T-helper 1 cell treated with Interleukin-12 subunit alpha and Interleukin-12 subunit beta and Interleukin-4 antibody, amounts not matched to agents 30 ng/mL and 1 ng/mL, for 36 hours (primary cell): Measurements from ENCODE around the gene GPR137. TPM values are rescaled to one million over a fixed set of nuclear protein-coding genes. Genes with fewer than 3 reads are reported as not detected.

Experiments used
- intact Hi-C: fragments of 100-400 bp; cut with micrococcal nuclease; formaldehyde crosslinking; loops from one replicate; pipeline ENCODE4 v1.15.1; 2024
- total RNA-seq: library from RNA; stranded (reverse); gene quantifications from 2 replicates; pipeline ENCODE4 v1.2.3, GENCODE V29; 2022

The GPR137 gene
- total RNA-seq, 1 donor from 2014 or later = 49.4 TPM

DNA sequence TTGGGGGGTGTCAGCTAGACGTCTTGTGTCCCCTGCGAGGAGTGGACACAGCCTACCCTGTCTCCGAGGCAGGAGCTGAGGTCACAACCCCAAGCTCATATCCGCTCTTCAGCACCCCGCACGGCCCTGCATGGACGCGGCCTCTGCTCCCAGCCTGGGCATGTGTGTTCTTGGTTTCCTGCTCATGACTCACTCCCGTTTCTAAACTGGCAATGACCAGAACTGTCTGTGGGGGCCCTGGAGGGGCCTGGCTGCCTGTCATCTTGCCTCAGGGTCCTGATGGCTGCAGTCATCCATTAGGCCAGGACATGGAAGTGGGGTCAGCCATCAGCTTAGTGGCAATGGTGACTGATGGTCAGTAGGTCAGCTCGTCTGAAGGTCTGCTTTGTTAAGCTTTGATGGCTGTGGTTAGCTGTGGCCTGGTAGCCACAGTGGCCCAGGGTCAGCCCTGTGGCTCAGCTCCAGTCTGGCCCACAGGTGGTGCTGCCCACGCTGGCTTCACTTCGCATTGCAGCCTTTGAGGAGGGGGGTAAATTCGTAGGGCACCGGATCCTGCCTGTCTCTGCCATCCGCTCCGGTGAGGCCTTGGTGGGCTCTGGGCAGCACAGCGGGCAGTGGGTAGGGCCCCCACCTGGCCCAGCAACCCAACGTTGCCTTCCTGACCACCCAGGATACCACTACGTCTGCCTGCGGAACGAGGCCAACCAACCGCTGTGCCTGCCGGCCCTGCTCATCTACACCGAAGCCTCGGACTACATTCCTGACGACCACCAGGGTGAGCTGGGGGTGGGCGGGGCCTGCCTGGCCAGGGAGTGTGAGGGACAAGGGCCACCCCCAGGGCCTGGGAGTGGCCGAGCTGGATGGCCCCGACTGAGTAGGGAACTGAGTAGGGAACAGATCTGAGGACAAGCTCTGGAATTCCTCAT lies 22.4 kb upstream of the GPR137 start:
- intact Hi-C loops = no loop called here

DNA sequence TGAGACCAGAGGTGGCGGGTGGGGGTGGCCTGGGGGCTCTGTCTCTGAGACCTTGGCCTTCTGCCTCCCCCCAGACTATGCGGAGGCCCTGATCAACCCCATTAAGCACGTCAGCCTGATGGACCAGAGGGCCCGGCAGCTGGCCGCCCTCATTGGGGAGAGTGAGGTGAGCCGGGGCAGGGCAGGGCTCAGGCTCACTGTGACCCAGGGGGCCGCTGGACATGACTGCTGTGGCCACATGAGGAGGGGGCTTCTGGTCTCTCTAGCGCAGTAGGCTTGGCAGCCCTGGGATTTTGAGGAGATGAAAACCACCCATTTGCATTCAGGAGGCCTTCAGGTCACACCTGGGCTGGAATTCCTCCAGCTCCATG lies 21.7 kb upstream of the GPR137 start:
- intact Hi-C loops = no loop called here

DNA sequence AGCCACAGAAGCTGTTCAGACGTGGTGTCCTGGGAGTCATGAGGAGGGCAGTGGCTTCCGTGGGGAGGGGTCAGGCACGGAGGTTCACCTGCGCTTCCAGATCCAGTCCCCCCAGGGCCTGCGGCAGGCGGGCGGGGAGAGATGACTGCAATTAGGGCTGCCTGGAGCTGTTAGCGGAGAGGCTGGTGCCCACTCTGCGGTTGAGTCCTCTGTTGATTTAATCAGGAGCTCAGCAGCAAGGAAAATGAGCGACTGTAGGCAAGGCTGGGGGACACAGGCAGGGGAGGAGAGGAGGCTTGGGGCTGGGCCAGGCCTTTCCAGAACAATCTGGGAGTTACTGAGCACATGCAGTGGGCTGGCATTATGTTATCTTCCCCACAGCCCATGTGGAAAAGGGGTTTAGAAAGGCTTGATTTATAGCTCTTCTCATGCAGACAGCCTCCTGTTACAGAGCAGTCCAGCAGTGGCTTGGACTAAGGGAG lies 21.2 kb upstream of the GPR137 start:
- intact Hi-C loops = no loop called here

DNA sequence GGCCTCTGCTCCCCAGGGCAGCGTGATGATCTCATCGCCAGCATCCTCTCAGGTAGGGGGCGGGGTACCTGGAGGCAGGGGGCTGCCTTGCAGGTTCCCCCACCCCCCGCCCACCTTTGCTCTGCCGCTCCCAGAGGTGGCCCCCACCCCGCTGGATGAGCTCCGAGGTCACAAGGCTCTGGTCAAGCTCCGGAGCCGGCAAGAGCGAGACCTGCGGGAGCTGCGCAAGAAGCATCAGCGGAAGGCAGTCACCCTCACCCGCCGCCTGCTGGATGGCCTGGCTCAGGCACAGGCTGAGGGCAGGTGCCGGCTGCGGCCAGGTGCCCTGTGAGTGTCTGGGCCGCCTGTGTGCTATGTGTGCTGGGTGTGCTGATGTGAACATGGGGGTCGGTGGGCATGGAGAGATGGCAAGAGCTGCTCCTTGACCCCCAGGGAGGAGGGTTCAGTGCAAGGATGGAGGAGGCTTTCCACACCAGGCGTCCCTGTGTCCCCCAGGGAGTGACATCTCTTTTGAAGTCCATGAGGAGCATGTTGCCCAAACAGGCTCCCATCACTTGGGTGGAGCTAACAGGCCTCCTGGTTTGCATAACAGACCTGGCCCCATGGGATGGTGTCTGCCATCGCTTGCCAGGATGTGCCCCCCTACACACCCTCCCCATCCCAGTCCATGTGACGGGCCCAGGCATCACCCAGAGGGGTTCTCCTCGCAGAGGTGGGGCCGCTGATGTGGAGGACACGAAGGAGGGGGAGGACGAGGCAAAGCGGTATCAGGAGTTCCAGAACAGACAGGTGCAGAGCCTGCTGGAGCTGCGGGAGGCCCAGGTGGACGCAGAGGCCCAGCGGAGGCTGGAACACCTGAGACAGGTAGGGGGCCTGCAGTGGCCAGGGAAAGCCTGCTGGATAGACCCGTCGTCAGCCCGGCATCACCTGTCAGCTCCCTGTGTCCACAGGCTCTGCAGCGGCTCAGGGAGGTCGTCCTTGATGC lies 20.2 kb upstream of the GPR137 start:
- intact Hi-C loops = no loop called here

DNA sequence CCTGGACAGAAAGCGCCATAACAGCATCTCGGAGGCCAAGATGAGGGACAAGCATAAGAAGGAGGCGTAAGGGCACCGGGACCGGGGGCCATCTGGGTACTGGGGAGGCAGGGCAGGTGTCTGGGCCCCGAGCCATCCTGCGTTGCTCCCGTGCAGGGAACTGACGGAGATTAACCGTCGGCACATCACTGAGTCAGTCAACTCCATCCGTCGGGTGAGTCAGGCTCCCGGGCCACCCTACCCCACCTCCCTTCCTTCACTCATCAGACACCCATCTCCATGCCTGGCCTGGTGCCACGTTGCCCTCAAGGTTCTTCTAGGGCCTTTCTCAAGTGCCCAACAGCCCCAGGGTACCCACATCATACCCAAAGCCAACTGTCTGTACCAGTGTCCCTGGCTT lies 19.3 kb upstream of the GPR137 start:
- intact Hi-C loops = no loop called here

DNA sequence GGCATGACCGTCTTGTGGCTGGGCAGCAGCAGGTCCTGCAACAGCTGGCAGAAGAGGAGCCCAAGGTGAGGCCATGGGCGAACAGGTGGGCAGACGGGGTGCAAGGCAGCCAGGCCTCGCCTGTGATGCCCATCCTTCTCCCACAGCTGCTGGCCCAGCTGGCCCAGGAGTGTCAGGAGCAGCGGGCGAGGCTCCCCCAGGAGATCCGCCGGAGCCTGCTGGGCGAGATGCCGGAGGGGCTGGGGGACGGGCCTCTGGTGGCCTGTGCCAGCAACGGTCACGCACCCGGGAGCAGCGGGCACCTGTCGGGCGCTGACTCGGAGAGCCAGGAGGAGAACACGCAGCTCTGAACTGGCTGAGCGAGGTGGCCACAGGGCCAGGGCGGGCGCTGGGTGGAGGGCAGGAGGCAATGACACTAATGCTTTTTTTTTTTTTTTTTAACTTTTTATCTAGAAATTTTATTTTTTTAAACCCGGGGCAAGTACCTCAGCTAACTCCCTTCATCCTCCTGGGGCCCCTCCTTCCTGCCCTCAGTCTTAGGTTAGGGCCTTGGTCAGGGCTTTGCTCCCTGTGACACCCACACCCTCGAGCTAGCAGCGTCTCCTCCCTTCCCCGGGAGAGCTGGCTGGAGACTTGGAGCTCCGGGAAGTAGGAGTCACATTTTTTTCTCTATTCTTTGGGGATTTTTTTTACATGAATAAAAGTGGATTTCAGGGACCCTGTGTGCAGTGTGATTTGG lies 18.3 kb upstream of the GPR137 start:
- intact Hi-C loops = no loop called here

DNA sequence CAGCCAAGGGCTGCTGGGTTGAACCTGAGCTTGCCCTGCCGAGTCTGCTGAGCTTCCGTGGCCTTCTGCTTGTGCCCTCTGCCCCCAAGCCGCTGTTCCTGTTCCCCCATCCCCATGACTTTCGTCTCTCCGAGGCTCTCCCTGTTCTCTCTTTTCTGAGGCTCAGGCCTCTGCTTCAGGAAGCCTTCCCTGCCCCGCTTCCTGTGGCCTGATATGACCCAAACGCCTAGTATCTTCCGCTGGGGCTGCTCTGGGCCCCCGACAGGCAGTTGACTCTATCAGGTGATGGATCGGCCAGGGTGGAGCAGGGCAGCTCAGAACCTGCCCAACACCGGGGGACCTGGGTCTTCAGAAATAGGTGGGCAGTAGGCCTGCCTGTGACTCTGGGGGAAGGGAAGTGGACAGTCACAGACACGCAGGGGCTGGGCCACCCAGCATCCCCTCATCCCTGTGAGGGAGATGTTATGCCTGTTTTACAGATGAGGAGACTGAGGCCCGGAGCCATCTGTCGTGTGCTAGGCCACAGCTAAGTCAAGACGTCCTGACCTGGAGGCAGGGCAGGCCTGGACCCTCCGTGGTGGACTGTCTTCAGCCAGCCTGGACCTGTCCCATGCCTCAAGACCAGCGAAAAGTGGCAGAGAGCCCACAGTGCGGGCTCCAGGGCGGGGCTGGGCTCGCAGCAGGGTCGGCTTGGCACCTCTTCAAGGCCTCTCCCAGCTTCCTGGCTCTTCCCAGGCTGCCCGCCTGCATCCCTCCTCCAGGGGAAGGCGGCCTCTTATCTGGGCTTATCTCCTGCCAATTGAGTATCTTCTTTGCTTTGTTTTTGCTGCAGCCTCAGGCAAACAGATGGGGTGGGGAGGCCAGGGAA lies 17.4 kb upstream of the GPR137 start:
- intact Hi-C loops = loop anchor here (2.0 kb wide), 1 partner anchor 73 kb away; the partner anchor contains the start of gene CCDC88B

DNA sequence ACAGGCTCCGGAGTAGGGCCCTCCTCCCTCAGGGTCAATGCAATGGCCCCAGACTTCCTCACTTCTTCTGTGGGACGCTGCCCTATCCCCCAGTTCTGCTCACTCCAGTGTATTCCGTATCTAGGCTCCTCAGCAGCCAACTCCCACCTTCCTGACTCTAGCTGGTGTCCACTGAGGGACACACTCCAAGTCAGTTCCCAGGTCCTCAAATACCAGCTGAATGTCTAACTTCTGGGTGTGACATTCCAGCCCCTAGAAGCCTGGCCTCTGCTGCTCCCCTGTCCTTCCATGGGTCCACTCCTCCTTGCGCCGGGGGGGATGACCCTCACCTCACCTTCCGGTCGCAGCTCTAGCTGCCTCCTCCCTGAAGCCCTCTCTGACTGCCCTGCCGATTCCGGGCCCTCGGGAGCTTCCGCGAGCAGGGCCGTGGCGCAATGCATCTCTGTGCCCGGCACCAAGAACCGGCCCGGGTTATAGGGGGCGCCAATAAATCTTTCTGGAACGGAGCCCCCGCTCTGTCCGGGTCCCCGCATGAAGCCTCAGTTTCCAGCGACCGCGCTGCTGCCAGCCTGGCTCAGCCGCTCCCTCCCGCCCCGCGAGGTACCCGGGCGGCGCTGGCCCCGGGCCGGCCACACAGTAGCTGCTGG lies 16.6 kb upstream of the GPR137 start:
- intact Hi-C loops = loop anchor here (1.0 to 2.0 kb wide), 6 partner anchors 18 to 509 kb away; partner anchors contain the start of genes CCDC88B, DNAJC4, PLCB3 and PPP1R14B

DNA sequence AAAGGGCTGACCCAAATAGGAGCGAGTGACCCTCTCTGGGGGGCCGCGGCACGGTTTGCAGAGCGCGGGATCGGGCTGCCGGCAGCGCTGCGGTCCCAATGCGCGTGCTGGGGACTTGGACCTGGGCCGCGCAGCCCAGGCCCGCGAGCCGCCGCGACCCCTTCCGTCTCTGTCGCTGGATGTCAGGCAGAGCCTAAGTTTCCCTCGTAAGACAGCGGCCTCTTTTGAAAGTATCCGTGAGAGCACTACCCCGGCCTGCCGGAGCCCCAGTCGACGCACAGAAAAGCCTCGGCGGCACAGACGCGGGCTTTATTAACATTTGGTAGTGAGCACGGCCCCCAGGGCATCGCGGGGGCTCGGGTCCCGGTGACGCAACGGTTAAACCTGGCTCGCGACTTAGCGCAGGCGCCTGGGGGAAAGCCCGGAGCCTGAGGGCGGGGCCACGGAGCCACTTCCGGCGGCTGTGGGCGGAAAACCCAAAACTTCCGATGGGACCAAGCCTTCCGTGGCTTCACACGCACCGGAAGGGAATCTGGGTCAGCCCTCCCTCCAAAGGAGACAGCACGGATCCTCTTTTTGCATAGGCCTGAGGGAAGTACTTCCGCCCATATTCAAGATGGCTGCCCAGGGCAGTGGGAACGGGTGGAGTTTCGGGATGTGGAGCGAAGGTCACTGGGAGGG lies 16.0 kb upstream of the GPR137 start:
- intact Hi-C loops = loop anchor here (1.0 to 2.0 kb wide), 14 partner anchors 16 to 648 kb away; partner anchors contain the start of genes ATG2A, CCDC88B, DNAJC4 and ESRRA

DNA sequence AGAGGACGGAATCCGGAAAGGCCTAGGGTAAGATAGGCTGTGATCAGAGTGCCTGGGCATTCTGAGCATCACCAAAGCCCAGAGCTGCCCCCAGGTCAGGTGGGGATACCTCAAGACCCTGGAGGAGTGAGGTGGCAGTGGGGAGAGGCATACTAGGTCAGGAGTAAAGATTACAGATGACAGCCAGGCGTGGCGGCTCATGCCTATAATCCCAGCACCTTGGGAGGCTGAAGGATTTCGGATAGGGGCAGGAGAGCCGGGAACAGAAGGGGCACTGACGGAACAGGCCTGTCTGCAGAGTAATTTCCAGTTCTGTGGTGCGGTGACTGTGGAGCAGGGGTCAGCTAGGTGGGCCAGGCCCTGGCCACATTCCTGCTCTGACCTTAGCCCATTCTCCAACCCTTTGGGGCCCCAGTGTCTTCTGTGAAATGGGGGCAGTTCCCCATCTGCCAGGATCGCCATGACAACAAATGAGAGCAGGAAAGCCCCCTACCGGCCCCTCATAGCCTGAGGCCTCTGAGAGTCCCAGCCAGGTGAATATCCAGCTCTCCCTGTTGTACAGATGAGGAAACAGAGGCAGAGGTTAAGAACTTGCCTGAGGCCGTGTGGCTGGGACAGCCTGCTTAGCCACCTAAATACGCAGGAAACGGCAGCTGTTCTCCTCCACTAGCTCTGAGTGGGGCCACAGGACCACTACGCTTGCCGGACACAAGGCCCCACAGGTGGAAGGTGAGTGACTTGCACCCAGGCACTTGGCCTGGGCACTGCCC lies 10.4 kb upstream of the GPR137 start:
- intact Hi-C loops = no loop called here

DNA sequence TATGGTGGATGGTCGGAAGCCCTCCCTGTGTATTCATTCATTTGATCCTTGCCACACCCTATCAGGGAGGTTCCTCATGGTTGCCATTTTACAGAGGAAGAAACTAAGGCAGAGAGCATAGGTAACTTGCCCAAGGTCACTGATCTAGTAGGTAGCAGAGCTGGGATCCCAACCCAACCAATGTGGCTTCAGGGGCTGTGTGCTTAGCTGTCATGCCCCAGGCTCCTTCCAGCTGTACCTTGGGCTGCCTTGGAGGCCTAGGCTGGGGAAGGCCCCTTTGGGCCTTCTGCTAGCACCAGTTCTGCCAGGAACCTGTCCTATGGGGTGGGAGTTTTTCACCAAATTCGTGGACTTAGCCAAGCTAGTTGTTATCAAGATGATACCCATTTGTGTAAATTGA lies 9.8 kb upstream of the GPR137 start:
- intact Hi-C loops = no loop called here

DNA sequence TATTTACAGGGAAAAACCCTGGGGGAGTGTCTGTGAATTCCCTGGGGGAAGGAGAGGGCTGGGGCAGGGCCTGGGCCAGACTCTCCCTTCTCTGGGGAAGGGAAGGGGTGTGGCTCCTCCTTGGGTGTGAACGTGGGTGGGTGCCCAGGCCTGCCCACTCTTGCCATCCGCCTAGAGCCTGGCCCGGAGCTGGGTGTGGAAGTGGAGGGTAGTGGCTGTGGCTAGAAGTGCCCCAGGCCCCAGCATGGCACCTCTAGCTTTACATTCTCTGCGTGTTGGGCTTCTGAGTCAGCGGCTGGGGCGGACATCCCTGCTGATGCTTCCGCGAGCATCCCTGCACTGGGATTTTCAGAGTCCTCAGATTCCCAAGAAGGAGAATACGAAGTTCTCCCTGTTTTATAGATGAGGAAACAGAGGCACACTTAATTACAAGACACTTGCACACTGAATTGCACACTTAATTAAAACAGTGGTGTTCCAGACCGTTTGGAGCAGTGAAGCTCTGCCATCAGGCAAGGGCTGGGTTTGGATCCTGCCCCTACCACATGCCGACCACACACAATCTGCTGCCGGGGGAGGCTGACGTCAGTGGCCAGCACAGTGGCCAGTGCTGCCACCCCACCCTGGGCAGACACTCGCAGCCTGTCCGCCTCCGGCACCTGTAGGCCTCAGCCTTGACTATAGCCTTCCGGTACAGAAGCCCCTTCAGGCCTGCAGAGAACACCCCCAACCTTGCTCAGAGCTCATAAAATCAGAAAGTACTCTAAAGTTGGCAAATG lies 8.8 kb upstream of the GPR137 start:
- intact Hi-C loops = no loop called here

DNA sequence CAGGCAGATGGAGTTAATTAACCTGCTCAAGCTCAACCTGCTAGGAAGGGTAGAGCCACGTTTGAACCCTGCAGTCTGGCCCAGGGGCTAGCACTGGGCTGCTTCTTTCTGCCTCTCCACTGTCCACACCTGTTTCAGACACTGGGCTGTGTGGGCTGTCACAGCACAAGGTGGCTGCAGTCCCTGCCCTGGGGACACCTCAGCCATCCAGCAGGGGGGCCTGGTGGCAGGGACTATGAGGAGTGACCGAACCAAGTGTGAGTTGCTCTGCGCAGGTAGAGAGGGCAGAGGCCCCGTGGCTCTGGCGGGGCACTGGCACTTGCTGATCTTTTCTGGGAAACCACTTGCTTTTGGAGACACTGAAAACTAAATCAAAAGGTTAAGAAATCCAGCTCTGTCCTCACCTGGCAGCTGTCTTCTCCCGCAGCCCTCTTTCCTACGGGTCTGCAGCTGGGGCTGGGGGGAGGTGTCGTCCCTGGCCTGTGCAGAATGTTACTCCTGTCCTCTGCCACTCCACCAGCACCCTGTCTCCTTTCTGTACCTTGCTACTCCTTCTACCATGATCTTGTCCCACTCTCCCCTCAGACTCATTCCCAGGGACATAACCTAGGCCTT lies 7.0 kb upstream of the GPR137 start:
- intact Hi-C loops = no loop called here

DNA sequence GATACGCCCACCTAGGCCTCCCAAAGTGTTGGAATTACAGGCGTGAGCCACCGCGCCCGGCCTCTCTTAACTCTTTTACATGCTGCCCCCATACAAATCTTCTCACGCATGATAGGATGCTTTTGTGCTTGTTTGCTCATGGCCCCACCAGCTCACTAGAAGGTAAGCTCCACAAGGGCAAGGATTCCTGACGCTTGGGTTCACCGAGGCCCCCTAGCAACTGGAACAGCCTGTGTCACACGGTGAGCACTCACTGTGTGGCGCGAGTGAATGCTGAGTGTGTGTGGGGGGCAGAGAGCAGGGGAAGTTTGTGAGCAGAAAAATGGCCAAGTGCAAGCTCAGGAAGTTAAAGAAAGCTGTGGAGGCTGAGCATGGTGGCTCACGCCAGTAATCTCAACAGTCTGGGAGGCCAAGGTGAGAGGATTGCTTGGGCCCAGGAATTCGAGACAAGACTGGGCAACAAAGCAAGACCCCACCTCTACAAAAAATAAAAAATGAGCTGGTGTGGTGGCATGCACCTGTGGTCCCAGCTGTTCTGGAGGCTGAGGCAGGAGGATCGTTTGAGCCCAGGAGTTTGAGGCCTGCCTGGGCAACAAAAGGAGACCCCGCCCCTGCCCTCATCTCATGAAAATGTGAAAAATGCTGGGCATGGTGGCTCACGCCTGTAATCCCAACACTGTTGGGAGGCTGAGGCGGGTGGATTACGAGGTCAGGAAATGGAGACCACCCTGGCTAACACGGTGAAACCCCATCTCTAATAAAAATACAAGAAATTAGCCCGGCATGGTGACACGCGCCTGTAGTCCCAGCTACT lies 3.5 kb upstream of the GPR137 start:
- intact Hi-C loops = no loop called here

DNA sequence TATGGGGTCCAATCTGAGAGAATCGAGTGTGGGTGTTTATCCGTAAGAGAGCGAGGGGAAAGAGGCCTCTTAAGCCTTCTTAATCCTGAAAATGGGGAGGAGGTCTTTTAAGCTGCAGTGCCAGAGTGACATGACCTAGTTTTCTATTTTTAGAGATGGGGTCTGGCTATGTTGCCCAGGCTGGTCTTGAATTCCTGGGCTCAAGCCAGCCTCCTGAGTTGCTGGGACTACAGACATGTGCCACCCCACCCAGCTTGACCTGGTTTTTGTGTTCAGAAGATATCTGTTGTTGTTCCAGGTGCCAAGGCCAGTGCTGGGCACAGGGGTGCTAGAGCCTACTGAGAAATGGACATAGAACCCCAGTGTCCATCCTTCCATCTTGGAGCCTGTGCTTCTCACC lies 2.6 kb upstream of the GPR137 start:
- intact Hi-C loops = no loop called here
